Keratinocyte (primary cell): ENCODE data around the gene DAPK1. TPM values are rescaled to one million over a fixed set of nuclear protein-coding genes. Genes with fewer than 3 reads are reported as not detected.

ENCODE experiments used
- DNase-seq: peaks from one replicate; pipeline ENCODE4 v3.0.0-alpha.2; 2011; ENCODE audit warnings: low read depth, missing footprints, low spot score
- FAIRE-seq: peaks from 2 replicates; lab custom pipeline; 2011; peaks lifted over from hg19 to GRCh38; lab: Jason Lieb, UNC
- H2AFZ ChIP-seq: 2 replicates; pipeline ENCODE4 v1.6.0; 2012; ENCODE audit warnings: low read length, control low read depth, inconsistent platforms; ENCODE audit not compliant: control insufficient read depth
- H3K27ac ChIP-seq: 2 replicates; pipeline ENCODE4 v1.5.1; 2011; ENCODE audit warnings: low read length; ENCODE audit not compliant: control insufficient read depth, insufficient read depth
- H3K27me3 ChIP-seq: 3 replicates; pipeline ENCODE4 v1.6.0; 2011; ENCODE audit warnings: low read length; ENCODE audit not compliant: control insufficient read depth, insufficient read depth; ENCODE audit errors: extremely low read depth
- H3K36me3 ChIP-seq, 2 experiments: 2 replicates in 1 of 2; 3 replicates in 1 of 2; pipeline ENCODE4 v1.5.1; 2011; ENCODE audit warnings: low read length in 2 of 2, mild to moderate bottlenecking in 1 of 2; ENCODE audit not compliant: control insufficient read depth in 2 of 2, insufficient read depth in 2 of 2; ENCODE audit errors: extremely low read depth in 1 of 2
- H3K4me1 ChIP-seq: 3 replicates; pipeline ENCODE4 v1.5.1; 2011; ENCODE audit warnings: low read length; ENCODE audit not compliant: control insufficient read depth, insufficient read depth; ENCODE audit errors: extremely low read depth
- H3K4me2 ChIP-seq: 3 replicates; pipeline ENCODE4 v1.6.0; 2011; ENCODE audit warnings: low read depth, low read length; ENCODE audit not compliant: control insufficient read depth, insufficient read depth; ENCODE audit errors: extremely low read depth
- H3K4me3 ChIP-seq, 3 experiments: fragments of 200-600 bp in 1 of 3; sonication (generic) in 1 of 3; 2 replicates in 2 of 3; 3 replicates in 1 of 3; pipeline ENCODE4 v1.5.1; 2011 to 2016; ENCODE audit warnings: low read length in 3 of 3, mild to moderate bottlenecking in 3 of 3, control low read depth in 2 of 3, inconsistent platforms in 1 of 3, low read depth in 1 of 3, mixed read lengths in 1 of 3, mixed run types in 1 of 3, moderate library complexity in 1 of 3; ENCODE audit not compliant: control insufficient read depth in 2 of 3, insufficient read depth in 2 of 3; ENCODE audit errors: extremely low read depth in 1 of 3
- H3K79me2 ChIP-seq: 2 replicates; pipeline ENCODE4 v1.6.0; 2012; ENCODE audit warnings: low read length; ENCODE audit not compliant: control insufficient read depth, insufficient read depth
- H3K9ac ChIP-seq: 3 replicates; pipeline ENCODE4 v1.6.0; 2011; ENCODE audit warnings: low read length; ENCODE audit not compliant: control insufficient read depth, insufficient read depth; ENCODE audit errors: extremely low read depth
- H3K9me1 ChIP-seq: 3 replicates; pipeline ENCODE4 v1.6.0; 2011; ENCODE audit warnings: low read length; ENCODE audit not compliant: control insufficient read depth, insufficient read depth; ENCODE audit errors: extremely low read depth
- H3K9me3 ChIP-seq: 2 replicates; pipeline ENCODE4 v1.5.1; 2012; ENCODE audit warnings: low read depth, low read length; ENCODE audit not compliant: control insufficient read depth
- H4K20me1 ChIP-seq: 3 replicates; pipeline ENCODE4 v1.6.0; 2011; ENCODE audit warnings: low read length; ENCODE audit not compliant: control insufficient read depth, insufficient read depth; ENCODE audit errors: extremely low read depth
- EZH2 ChIP-seq: IDR thresholded peaks from one replicate; pipeline ENCODE4 v1.6.1; 2012; ENCODE audit warnings: inconsistent platforms, mild to moderate bottlenecking, low read length, moderate library complexity
- dilution Hi-C: fragments of 300-500 bp; cut with MboI; formaldehyde crosslinking; loops from one replicate; pipeline ENCODE4 v1.7.0; 2020; ENCODE audit warnings: low sequenced_read_pairs; ENCODE audit not compliant: extremely low pct_ligation_motif_present
- polyA plus RNA-seq, 5 experiments: library from polyadenylated mRNA; depleted of rRNA in 3 of 5; stranded (reverse) in 3 of 5; stranded (forward) in 1 of 5; unstranded in 1 of 5; fragments of >200 nt; gene quantifications; 1 replicate in 1 of 5; 2 replicates in 3 of 5; 3 replicates in 1 of 5; pipeline versions ENCODE4 v1.2.1 to v1.2.3, GENCODE V29; 2011 to 2012; ENCODE audit warnings: missing spikeins in 2 of 5, low read depth in 1 of 5, low replicate concordance in 1 of 5
- TF ChIP-seq, protein P1 (sequence below), 3 experiments: IDR thresholded peaks in 1 of 3; conservative IDR thresholded peaks in 1 of 3; optimal IDR thresholded peaks in 1 of 3; 2 replicates in 2 of 3; 3 replicates in 1 of 3; pipeline versions ENCODE3 to v1.5.1; 2011; ENCODE audit warnings: low read length in 3 of 3, mild to moderate bottlenecking in 3 of 3, moderate library complexity in 2 of 3, control low read depth in 1 of 3, inconsistent platforms in 1 of 3; ENCODE audit not compliant: insufficient read depth in 2 of 3; ENCODE audit errors: extremely low read depth in 1 of 3

Gene DAPK1
- polyA plus RNA-seq, 1 donor (not counting 4 experiments of a cell fraction or from before 2014, with no cell fraction given): 2.8 TPM

DNA sequence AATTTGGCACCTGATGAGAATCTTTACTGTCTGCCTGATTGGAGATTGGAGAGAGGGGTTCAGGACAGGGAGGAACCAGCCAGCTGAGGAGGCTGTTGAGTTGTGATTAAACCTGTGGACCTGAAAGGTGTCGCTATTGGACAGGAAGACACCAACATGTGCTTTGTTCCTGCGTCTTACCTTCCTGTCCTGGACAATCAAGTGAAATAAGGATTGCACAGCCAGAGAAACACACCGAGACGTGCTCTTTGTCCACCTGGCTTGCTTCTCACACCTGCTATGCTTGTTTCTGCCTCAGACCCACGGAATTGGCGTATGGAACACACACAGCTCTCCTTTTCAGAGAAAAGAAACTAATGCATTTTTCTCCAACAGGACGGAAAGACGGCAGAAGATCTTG is 170.6 kb downstream of the DAPK1 start:
- Histone ChIP-seq H4K20me1 (no peaks in the 10 kb centered on the region), H3K9me3 (peaks cover 6% of the 10 kb centered on the region), H2AFZ (no peak overlapping the region), H3K9me1 (no peaks in the 10 kb centered on the region), H3K79me2 (no peaks in the 10 kb centered on the region), H3K27me3 (no peaks in the 10 kb centered on the region), H3K4me3 (no peak overlapping the region), H3K9ac (no peak overlapping the region), H3K27ac (no peak overlapping the region), H3K36me3 (no peaks in the 10 kb centered on the region), H3K4me1 (peaks cover 4% of the 10 kb centered on the region), H3K4me2 (no peak overlapping the region)
- dilution Hi-C loops: no loop called here
- FAIRE-seq: no peak
- TF ChIP-seq, protein P1, sequence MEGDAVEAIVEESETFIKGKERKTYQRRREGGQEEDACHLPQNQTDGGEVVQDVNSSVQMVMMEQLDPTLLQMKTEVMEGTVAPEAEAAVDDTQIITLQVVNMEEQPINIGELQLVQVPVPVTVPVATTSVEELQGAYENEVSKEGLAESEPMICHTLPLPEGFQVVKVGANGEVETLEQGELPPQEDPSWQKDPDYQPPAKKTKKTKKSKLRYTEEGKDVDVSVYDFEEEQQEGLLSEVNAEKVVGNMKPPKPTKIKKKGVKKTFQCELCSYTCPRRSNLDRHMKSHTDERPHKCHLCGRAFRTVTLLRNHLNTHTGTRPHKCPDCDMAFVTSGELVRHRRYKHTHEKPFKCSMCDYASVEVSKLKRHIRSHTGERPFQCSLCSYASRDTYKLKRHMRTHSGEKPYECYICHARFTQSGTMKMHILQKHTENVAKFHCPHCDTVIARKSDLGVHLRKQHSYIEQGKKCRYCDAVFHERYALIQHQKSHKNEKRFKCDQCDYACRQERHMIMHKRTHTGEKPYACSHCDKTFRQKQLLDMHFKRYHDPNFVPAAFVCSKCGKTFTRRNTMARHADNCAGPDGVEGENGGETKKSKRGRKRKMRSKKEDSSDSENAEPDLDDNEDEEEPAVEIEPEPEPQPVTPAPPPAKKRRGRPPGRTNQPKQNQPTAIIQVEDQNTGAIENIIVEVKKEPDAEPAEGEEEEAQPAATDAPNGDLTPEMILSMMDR (optimal IDR thresholded peaks at IDR 0.05 in 1 of 3, IDR thresholded peaks at IDR 0.05 in 1 of 3, conservative IDR thresholded peaks at IDR 0.05 in 1 of 3; ENCODE audit: extremely low read depth in 1 of 3, insufficient read depth in 2 of 3, low read length in 3 of 3): no peak
- TF ChIP-seq EZH2: no peak
- DNase-seq: no peak

DNA sequence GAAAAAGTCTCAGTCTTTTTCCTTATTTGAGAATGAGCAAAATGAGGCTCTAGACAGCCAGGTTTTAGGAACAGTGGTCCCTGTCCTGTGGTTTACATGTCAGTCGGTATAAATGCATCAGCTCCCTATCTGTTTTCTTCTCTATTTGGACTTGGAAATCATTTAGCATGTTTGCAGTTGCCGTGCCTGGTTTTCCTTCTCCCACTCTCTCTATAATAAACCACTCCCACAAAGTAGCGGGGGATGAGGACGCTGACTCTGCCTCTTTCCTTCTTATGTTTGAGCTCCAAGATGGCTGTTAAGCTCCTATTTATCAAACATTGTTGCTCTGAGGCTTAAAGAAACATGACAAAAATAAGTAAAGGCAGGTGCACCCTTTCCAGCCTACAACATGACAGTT is 171.1 kb downstream of the DAPK1 start:
- dilution Hi-C loops: no loop called here
- TF ChIP-seq, protein P1 (optimal IDR thresholded peaks at IDR 0.05 in 1 of 3, IDR thresholded peaks at IDR 0.05 in 1 of 3, conservative IDR thresholded peaks at IDR 0.05 in 1 of 3; ENCODE audit: extremely low read depth in 1 of 3, insufficient read depth in 2 of 3, low read length in 3 of 3): no peak
- FAIRE-seq: no peak

More for the DNA sequence above, 171.1 kb downstream of the DAPK1 start:
- no peak for DNase-seq
- Histone ChIP-seq H3K9ac (no peak overlapping the region), H3K79me2 (no peaks in the 10 kb centered on the region), H3K36me3 (no peaks in the 10 kb centered on the region), H3K9me3 (peaks cover 6% of the 10 kb centered on the region), H2AFZ (no peak overlapping the region), H3K4me3 (no peak overlapping the region), H3K4me2 (no peak overlapping the region), H3K27me3 (no peaks in the 10 kb centered on the region), H3K4me1 (peaks cover 4% of the 10 kb centered on the region), H4K20me1 (no peaks in the 10 kb centered on the region), H3K9me1 (no peaks in the 10 kb centered on the region), H3K27ac (no peak overlapping the region)
